COLO829 (cell line): ENCODE measurements around the gene PAFAH1B1.
"Not testable (repeated sequence)": the region's sequence is repeated elsewhere in the genome, so short reads cannot be mapped to it uniquely, and the experiment has no call there.

Experiments used
- DNase-seq: peaks from one replicate; pipeline ENCODE4 v3.0.0; 2012; ENCODE audit warnings: low spot score

PAFAH1B1 gene

GRCh38 chr17:2690165-2691068 lies 97.0 kb downstream of the PAFAH1B1 start:
- DNase-seq = no peak

- DNase-seq = no peak
Measured at GRCh38 chr17:2691069-2691871, 97.8 kb downstream of the PAFAH1B1 start.

- no peak for DNase-seq
Measured at GRCh38 chr17:2691965-2692780, 98.7 kb downstream of the PAFAH1B1 start.

GRCh38 chr17:2692781-2693135 lies 99.3 kb downstream of the PAFAH1B1 start:
- DNase-seq = no peak

- no peak for DNase-seq
Measured at GRCh38 chr17:2693561-2694380, 100.3 kb downstream of the PAFAH1B1 start.

GRCh38 chr17:2694381-2695242 lies 101.2 kb downstream of the PAFAH1B1 start:
- no peak for DNase-seq

- no peak for DNase-seq
Measured at GRCh38 chr17:2695243-2695960, 101.9 kb downstream of the PAFAH1B1 start.

- DNase-seq = no peak
Measured at GRCh38 chr17:2695961-2696760, 102.7 kb downstream of the PAFAH1B1 start.

GRCh38 chr17:2697611-2698162 lies 104.2 kb downstream of the PAFAH1B1 start:
- DNase-seq = no peak

GRCh38 chr17:2699216-2699805 lies 105.9 kb downstream of the PAFAH1B1 start:
- not testable (repeated sequence) for DNase-seq

- no peak for DNase-seq
Measured at GRCh38 chr17:2700030-2700490, 106.6 kb downstream of the PAFAH1B1 start.

- no peak for DNase-seq
Measured at GRCh38 chr17:2700491-2701141, 107.2 kb downstream of the PAFAH1B1 start.

GRCh38 chr17:2701161-2701995 lies 107.9 kb downstream of the PAFAH1B1 start:
- DNase-seq = no peak

GRCh38 chr17:2701996-2702741 lies 108.7 kb downstream of the PAFAH1B1 start:
- DNase-seq = no peak

- no peak for DNase-seq
Measured at GRCh38 chr17:2703181-2703580, 109.7 kb downstream of the PAFAH1B1 start.

- no peak for DNase-seq
Measured at GRCh38 chr17:2703606-2704005, 110.2 kb downstream of the PAFAH1B1 start.
